ENCODE measurements around the gene EPHA6. TPM values are rescaled to one million over a fixed set of nuclear protein-coding genes. Genes with fewer than 3 reads are reported as not detected.

EPHA6 gene
- total RNA-seq, 4 donors from 2014 or later = not detected

- no peaks in the 10 kb centered on the region for H3K4me1 ChIP-seq
- no peaks in the 10 kb centered on the region for H3K9me3 ChIP-seq
- intact Hi-C loops (cut with DNase I; ENCODE audit: low total_unique reads) = no loop called here
- ATAC-seq (no peak), DNase-seq (no peak)
- no peak overlapping the region for H3K27ac ChIP-seq
- TF ChIP-seq CTCF (IDR thresholded peaks at IDR 0.05 in 4 of 5, conservative IDR thresholded peaks at IDR 0.05 in 1 of 5) = no peak
- no peak for TF ChIP-seq POLR2A (IDR thresholded peaks at IDR 0.05)
- in situ Hi-C loops (cut with MboI; ENCODE audit: low sequenced_read_pairs in 4 of 4) = loop anchor here in 1 of 4 donors (25.0 kb wide), 1 partner anchor 851 kb away; no protein-coding TSS in a partner anchor
- no peaks in the 10 kb centered on the region for H3K27me3 ChIP-seq
- H3K4me3 ChIP-seq = no peak overlapping the region
- no peaks in the 10 kb centered on the region for H3K36me3 ChIP-seq
Observed at GRCh38 chr3:97712919-97713318, 898.5 kb downstream of the EPHA6 start.

DNA sequence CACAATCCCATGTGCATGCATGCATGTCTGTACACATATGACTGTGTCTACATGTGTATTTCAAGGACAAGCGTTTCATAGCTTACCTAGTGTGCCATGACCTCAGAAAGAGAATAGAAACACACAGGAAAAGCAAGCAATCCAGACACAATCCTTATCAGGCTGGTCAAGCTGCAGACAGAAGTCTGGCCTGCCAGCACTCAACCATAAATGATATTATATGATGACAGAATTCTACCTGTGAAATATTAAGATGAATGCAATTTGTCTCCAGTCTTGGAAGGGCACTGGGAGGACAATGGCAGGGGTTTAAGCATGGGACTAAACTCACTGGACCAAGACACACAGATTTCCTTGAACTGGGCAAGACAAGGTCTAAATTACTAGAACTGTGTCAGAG is 899.2 kb downstream of the EPHA6 start:
- H3K9me3 ChIP-seq = no peaks in the 10 kb centered on the region
- in situ Hi-C loops (cut with MboI; ENCODE audit: low sequenced_read_pairs in 4 of 4) = loop anchor here in 1 of 4 donors (25.0 kb wide), 1 partner anchor 851 kb away; no protein-coding TSS in a partner anchor
- DNase-seq (no peak), ATAC-seq (no peak)
- no peak overlapping the region for H3K4me3 ChIP-seq
- no peaks in the 10 kb centered on the region for H3K27me3 ChIP-seq
- H3K27ac ChIP-seq = no peak overlapping the region
- intact Hi-C loops (cut with DNase I; ENCODE audit: low total_unique reads) = no loop called here
- TF ChIP-seq CTCF (IDR thresholded peaks at IDR 0.05 in 4 of 5, conservative IDR thresholded peaks at IDR 0.05 in 1 of 5) = no peak
- TF ChIP-seq POLR2A (IDR thresholded peaks at IDR 0.05) = no peak
- no peaks in the 10 kb centered on the region for H3K36me3 ChIP-seq
- no peaks in the 10 kb centered on the region for H3K4me1 ChIP-seq

GRCh38 chr3:97719156-97719821 is 904.9 kb downstream of the EPHA6 start:
- in situ Hi-C loops (cut with MboI; ENCODE audit: low sequenced_read_pairs in 4 of 4) = loop anchor here in 1 of 4 donors (25.0 kb wide), 1 partner anchor 857 kb away; no protein-coding TSS in a partner anchor
- DNase-seq = peak; percentile 11 to 40
- peak; percentile 75 to 82 for ATAC-seq

DNA sequence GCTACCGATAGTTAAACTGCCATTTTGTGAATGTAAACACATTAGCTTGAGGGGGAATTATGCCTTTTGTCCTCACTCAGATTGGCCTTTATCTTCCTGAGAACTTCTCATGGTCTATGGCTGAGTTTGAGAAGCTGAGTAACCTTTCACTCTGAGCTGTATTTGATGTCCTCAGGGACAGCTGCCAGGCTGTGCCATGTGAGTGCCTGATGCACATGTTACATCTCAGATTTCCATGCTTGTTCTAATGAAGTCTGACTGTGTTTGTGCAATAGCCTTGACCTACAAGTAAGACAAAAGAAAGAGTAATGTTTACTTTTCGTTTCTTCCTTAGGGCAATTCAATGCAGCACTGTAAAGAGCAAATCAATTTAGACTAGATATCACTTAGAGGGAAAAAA is 906.0 kb downstream of the EPHA6 start:
- peak; percentile 30 to 58 for DNase-seq
- Histone ChIP-seq H3K36me3 (no peaks in the 10 kb centered on the region), H3K9me3 (no peaks in the 10 kb centered on the region), H3K4me1 (peaks cover 0 to 3% of the 10 kb centered on the region in 2 donors), H3K27ac (peak overlapping the region in 1 of 4 donors; percentile 6), H3K27me3 (no peaks in the 10 kb centered on the region), H3K4me3 (no peak overlapping the region)
- TF ChIP-seq POLR2A (IDR thresholded peaks at IDR 0.05) = no peak
- TF ChIP-seq CTCF (IDR thresholded peaks at IDR 0.05 in 4 of 5, conservative IDR thresholded peaks at IDR 0.05 in 1 of 5) = no peak
- intact Hi-C loops (cut with DNase I; ENCODE audit: low total_unique reads) = no loop called here
- in situ Hi-C loops (cut with MboI; ENCODE audit: low sequenced_read_pairs in 4 of 4) = loop anchor here in 1 of 4 donors (25.0 kb wide), 1 partner anchor 858 kb away; no protein-coding TSS in a partner anchor
- ATAC-seq = peak; percentile 89 to 92

More at GRCh38 chr3:97719156-97719821, 904.9 kb downstream of the EPHA6 start:
- Histone ChIP-seq H3K27me3 (no peaks in the 10 kb centered on the region), H3K4me3 (peak overlapping the region in 2 of 4 donors; percentile 17 to 18), H3K36me3 (no peaks in the 10 kb centered on the region), H3K27ac (no peak overlapping the region), H3K9me3 (no peaks in the 10 kb centered on the region), H3K4me1 (peaks cover 0 to 3% of the 10 kb centered on the region in 2 donors)
- intact Hi-C loops (cut with DNase I; ENCODE audit: low total_unique reads) = no loop called here
- TF ChIP-seq CTCF (IDR thresholded peaks at IDR 0.05 in 4 of 5, conservative IDR thresholded peaks at IDR 0.05 in 1 of 5) (peak; percentile 55 to 93 (median 65)), POLR2A (IDR thresholded peaks at IDR 0.05) (no peak)

Measured in gastrocnemius medialis (tissue), 4 donors.